DND-41 (cell line): ENCODE measurements around the gene BAG5.

Experiments
- ATAC-seq: fragments of 200-7000 bp; cut with Tn5 transposase; 3 replicates; pipeline ENCODE4 v1.9.1; 2021; ENCODE audit warnings: low read depth; ENCODE audit not compliant: insufficient read depth
- DNase-seq: peaks from one replicate; pipeline ENCODE4 v3.0.0-alpha.2; 2020
- H2AFZ ChIP-seq: 2 replicates; pipeline ENCODE4 v1.6.0; 2012; ENCODE audit warnings: low read depth, low read length
- H3K27ac ChIP-seq: 2 replicates; pipeline ENCODE4 v1.5.1; 2012; ENCODE audit warnings: low read length, inconsistent platforms
- H3K27me3 ChIP-seq: fragments of 200-600 bp; sonication (generic); 2 replicates; pipeline ENCODE4 v1.6.0; 2012; ENCODE audit warnings: low read length, mild to moderate bottlenecking, inconsistent platforms; ENCODE audit not compliant: insufficient read depth, poor library complexity
- H3K36me3 ChIP-seq: 2 replicates; pipeline ENCODE4 v1.5.1; 2012; ENCODE audit warnings: low read length, inconsistent platforms; ENCODE audit not compliant: insufficient read depth
- H3K4me1 ChIP-seq: 2 replicates; pipeline ENCODE4 v1.5.1; 2012; ENCODE audit warnings: mild to moderate bottlenecking, low read length; ENCODE audit not compliant: insufficient read depth
- H3K4me2 ChIP-seq: 2 replicates; pipeline ENCODE4 v1.6.0; 2012; ENCODE audit warnings: mild to moderate bottlenecking, moderate library complexity, low read length, inconsistent platforms; ENCODE audit not compliant: insufficient read depth
- H3K4me3 ChIP-seq, 2 experiments: fragments of 200-600 bp in 1 of 2; shearing (Covaris generic) in 1 of 2; 2 replicates each; pipeline ENCODE4 v1.5.1; 2012 to 2016; ENCODE audit warnings: inconsistent platforms in 2 of 2, low read length in 2 of 2, mild to moderate bottlenecking in 2 of 2, low read depth in 1 of 2, moderate library complexity in 1 of 2
- H3K79me2 ChIP-seq: 2 replicates; pipeline ENCODE4 v1.6.0; 2012; ENCODE audit warnings: low read length, inconsistent platforms; ENCODE audit not compliant: insufficient read depth
- H3K9ac ChIP-seq: 2 replicates; pipeline ENCODE4 v1.6.0; 2012; ENCODE audit warnings: low read depth, mild to moderate bottlenecking, inconsistent platforms, low read length, moderate library complexity
- H3K9me3 ChIP-seq: 2 replicates; pipeline ENCODE4 v1.5.1; 2012; ENCODE audit warnings: low read length, moderate library complexity, mild to moderate bottlenecking, inconsistent platforms; ENCODE audit not compliant: insufficient read depth, severe bottlenecking
- H4K20me1 ChIP-seq: 2 replicates; pipeline ENCODE4 v1.6.0; 2012; ENCODE audit warnings: low read length; ENCODE audit not compliant: insufficient read depth
- EZH2 ChIP-seq: IDR thresholded peaks from 3 replicates; pipeline ENCODE4 v1.6.1; 2012; ENCODE audit warnings: borderline replicate concordance, low read depth, mild to moderate bottlenecking, moderate library complexity, low read length, inconsistent platforms; ENCODE audit not compliant: severe bottlenecking
- TF ChIP-seq, protein P1 (sequence below): IDR thresholded peaks from 2 replicates; pipeline ENCODE4 v1.5.1; 2012; ENCODE audit warnings: borderline replicate concordance, low read length, moderate library complexity, mild to moderate bottlenecking; ENCODE audit not compliant: poor library complexity, severe bottlenecking; ENCODE audit errors: extremely low read depth

Gene BAG5

DNA sequence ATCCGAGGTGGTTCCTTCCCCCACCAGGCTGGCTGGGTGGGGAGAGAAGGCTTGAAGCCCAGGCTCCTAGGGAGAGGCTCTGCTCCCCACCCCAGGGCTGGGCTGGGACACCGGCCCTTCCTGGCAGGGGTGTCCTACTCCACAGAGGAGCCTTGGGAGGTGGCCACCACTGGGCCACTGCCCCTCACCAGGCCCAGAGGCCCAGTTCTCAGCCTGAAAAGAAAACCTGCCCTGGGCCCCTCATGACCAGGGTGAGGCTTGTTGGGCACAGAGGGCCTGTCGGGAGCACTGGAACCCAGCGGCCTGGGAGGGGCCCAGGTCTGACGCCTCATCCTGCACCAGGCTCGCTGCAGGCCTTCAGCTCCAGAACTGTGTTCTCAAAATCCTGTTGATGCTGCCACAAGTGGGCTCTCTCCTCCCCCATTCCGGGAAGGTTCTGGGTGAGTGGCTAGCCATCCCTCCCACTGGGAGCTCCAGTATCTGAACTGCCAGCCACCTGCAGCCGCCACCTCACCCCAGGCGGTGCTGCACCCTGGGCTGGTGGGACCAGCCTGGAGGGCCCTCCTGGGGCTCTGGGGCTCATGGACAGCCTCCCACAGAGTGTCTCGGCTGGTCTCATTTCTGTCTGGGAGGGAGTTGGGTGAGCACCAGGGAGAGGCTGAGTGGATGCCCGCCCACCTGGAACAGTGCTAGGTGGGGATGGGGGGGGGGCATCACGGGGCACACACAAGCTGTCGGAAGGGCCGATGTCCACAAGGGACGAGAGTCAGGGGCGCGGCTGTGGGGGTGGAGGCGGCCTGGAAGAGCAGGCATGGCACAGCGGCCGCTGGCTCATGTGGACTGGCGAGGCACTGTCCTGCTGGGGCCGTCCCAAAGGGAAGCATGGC lies 11.8 kb downstream of the BAG5 start:
- Histone ChIP-seq H3K36me3 (no peaks in the 10 kb centered on the region; the same call in none of the 2 replicates), H3K27ac (no peak overlapping the region), H2AFZ (no peak overlapping the region), H3K9me3 (no peaks in the 10 kb centered on the region), H3K9ac (no peak overlapping the region), H3K27me3 (no peaks in the 10 kb centered on the region), H3K4me1 (no peaks in the 10 kb centered on the region), H3K4me3 (no peak overlapping the region), H4K20me1 (peaks cover 51% of the 10 kb centered on the region), H3K79me2 (peaks cover 9% of the 10 kb centered on the region; the same call in 1 of the 2 replicates), H3K4me2 (no peak overlapping the region)
- DNase-seq (no peak), ATAC-seq (no peak)
- TF ChIP-seq, protein P1, sequence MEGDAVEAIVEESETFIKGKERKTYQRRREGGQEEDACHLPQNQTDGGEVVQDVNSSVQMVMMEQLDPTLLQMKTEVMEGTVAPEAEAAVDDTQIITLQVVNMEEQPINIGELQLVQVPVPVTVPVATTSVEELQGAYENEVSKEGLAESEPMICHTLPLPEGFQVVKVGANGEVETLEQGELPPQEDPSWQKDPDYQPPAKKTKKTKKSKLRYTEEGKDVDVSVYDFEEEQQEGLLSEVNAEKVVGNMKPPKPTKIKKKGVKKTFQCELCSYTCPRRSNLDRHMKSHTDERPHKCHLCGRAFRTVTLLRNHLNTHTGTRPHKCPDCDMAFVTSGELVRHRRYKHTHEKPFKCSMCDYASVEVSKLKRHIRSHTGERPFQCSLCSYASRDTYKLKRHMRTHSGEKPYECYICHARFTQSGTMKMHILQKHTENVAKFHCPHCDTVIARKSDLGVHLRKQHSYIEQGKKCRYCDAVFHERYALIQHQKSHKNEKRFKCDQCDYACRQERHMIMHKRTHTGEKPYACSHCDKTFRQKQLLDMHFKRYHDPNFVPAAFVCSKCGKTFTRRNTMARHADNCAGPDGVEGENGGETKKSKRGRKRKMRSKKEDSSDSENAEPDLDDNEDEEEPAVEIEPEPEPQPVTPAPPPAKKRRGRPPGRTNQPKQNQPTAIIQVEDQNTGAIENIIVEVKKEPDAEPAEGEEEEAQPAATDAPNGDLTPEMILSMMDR = no peak
- no peak for TF ChIP-seq EZH2

DNA sequence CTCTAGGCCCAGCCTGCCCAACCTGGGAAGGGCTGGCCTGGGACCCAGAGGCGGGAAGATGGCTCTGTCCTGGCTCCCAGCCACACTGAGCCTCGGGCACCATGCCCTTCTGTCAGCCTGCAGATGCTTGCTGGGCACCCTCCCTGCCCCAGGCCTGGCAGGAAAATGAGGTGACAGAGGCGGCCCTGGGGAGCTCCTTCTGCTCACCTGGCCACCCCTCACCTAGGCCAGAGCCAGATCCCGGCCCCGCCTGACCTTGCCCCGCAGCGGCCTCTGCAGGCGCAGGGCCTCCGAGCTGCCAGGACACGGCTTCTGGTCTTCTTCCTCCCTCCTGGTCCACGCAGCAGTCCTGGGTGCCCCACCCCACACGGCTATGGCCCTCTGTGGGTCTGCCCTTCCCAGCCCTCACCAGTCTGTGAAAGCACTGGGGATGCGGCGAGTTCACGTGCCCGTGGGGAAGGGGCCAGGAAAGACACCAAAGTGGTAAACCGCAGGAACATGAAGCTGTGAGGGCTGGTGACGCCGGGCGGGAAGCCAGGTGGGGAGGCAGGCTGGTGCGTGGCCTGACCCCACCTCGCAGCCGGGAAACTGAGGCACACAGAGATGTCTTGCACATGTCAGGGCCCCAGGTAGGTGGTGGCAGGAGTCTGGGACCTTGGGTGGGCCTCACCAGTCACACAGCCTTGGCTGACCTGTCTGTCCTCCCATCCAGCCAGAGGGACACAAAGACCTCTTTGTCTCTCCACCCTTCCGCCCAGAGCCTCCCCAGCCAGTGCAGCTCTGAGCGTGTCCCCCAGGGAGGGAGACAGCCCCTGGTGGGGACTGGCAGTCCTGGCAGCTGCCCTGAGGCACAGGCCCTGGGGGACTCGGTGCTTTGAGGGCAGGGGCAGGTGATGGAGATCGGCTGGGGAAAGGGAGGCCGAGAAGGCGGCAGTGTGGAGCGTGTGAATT lies 12.8 kb downstream of the BAG5 start:
- Histone ChIP-seq H3K9me3 (no peaks in the 10 kb centered on the region), H3K4me2 (no peak overlapping the region), H3K4me1 (no peaks in the 10 kb centered on the region), H3K79me2 (0 out of 2 replicates have a peak, but pooled peaks cover 4% of the 10 kb centered on the region), H3K4me3 (no peak overlapping the region), H2AFZ (no peak overlapping the region), H3K27ac (no peak overlapping the region), H3K27me3 (no peaks in the 10 kb centered on the region), H4K20me1 (peaks cover 49% of the 10 kb centered on the region), H3K36me3 (no peaks in the 10 kb centered on the region; the same call in none of the 2 replicates), H3K9ac (no peak overlapping the region)
- DNase-seq (no peak), ATAC-seq (no peak)
- TF ChIP-seq, protein P1 = no peak
- TF ChIP-seq EZH2 = no peak

DNA sequence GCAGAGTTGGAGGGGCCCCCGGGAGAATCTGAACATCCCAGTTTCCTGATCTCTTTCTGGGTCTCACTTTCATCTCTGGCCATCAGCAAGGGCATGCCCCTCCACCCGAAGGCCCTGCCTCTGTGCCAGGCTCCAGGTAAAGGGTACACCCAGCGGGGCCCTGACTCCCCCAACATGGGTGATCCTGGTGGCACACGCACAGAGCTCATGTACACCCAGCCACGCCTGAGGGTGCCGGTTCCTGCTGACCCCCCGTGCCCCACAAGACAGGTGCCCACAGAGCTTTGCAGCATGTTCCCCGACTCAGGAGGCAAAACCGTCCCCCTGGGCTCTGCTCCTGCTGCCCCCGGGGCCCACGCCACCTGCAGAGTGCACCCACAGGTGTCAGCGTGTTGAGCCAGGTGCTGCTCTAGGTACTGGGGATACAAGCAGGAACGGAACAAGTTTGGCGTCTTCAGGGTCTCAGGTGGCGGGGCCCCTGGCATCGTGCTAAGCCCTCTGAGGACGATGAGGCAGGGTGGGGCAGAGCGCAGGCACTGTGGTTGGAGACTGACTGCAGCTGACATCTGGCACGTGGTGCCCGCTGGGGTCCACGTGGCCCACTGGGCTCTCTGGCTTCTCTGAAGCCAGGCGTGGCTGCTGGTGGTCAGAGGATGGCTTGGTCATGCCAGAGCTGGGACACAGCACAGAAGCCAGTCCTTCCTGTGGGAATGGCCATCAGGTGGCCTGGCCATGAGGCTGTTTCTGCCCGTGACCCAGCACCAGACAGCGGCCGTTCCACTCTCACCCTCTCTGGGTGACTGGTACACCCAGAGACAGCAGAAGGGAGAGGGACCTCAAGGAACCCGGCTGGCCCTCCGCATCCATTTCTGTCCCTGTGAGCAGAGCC lies 13.8 kb downstream of the BAG5 start:
- no peaks in the 10 kb centered on the region; the same call in 1 of the 2 replicates for H3K36me3 ChIP-seq
- no peak overlapping the region for H3K9ac ChIP-seq
- 0 out of 2 replicates have a peak, but pooled peaks cover 4% of the 10 kb centered on the region for H3K79me2 ChIP-seq
- peaks cover 57% of the 10 kb centered on the region for H4K20me1 ChIP-seq
- no peaks in the 10 kb centered on the region for H3K27me3 ChIP-seq
- no peak overlapping the region for H3K4me2 ChIP-seq
- no peak overlapping the region for H2AFZ ChIP-seq
- TF ChIP-seq, protein P1 = no peak
- no peak for TF ChIP-seq EZH2
- no peaks in the 10 kb centered on the region for H3K4me1 ChIP-seq
- ATAC-seq = no peak
- no peak overlapping the region for H3K27ac ChIP-seq
- no peak overlapping the region for H3K4me3 ChIP-seq
- H3K9me3 ChIP-seq = no peaks in the 10 kb centered on the region
- DNase-seq = no peak
